HCT116 (cell line): ENCODE results near the gene GASK1A. TPM values are rescaled to one million over a fixed set of nuclear protein-coding genes. Genes with fewer than 3 reads are reported as not detected.
A peak's percentile ranks its signal among the peaks of the same experiment; 100 is the strongest.

Experiments
- ATAC-seq: fragments of 200-7000 bp; cut with Tn5 transposase; 2 replicates; pipeline ENCODE4 v1.9.1; 2020; ENCODE audit warnings: mild to moderate bottlenecking, moderate library complexity
- BruUV-seq: library from RNA; stranded (reverse); fragments of 400-500 nt; replicated peaks from 2 replicates; lab custom pipeline; 2021; lab: Mats Ljungman, UMichigan
- CTCF ChIA-PET: fragments of 300-600 bp; sonication (Branson Sonifier 250); formaldehyde crosslinking; loops from one replicate; lab custom pipeline; 2021; ENCODE audit warnings: antibody characterized with exemption; lab: Charles Lee
- POLR2A ChIA-PET: fragments of 300-600, 350-600 bp; sonication (Branson Sonifier 250); formaldehyde crosslinking; loops from one replicate; lab custom pipeline; 2021; ENCODE audit warnings: antibody characterized with exemption; lab: Charles Lee
- RAD21 ChIA-PET, 2 experiments: fragments of 300-600 bp; sonication (Branson Sonifier 250); formaldehyde crosslinking; loops; one replicate each; lab custom pipeline; 2023; ENCODE audit warnings: low total read pairs in 2 of 2; ENCODE audit not compliant: uncharacterized antibody in 2 of 2, unreplicated experiment in 2 of 2, low non-redundant PET in 1 of 2; lab: Charles Lee
- DNase-seq: peaks from one replicate; pipeline ENCODE4 v3.0.0-alpha.2; 2010; ENCODE audit warnings: low read depth, low spot score
- H2AFZ ChIP-seq: fragments of 200-600 bp; shearing (Covaris generic), sonication (generic); 2 replicates; pipeline ENCODE4 v1.6.1; 2017; ENCODE audit warnings: low read depth, mixed run types, mixed read lengths, antibody characterized with exemption, low read length; ENCODE audit not compliant: poor library complexity, severe bottlenecking
- H3K27ac ChIP-seq: 2 replicates; pipeline ENCODE4 v1.5.1; 2012; ENCODE audit warnings: low read depth, low read length
- H3K27me3 ChIP-seq: fragments of 200-600 bp; sonication (generic); 2 replicates; pipeline ENCODE4 v1.6.1; 2016; ENCODE audit warnings: mixed run types, low read length, mixed read lengths; ENCODE audit not compliant: insufficient read depth
- H3K36me3 ChIP-seq, 2 experiments: fragments of 200-500 bp in 1 of 2; fragments of 200-600 bp in 1 of 2; sonication (Bioruptor generic) in 1 of 2; sonication (generic) in 1 of 2; 2 replicates each; pipeline versions ENCODE4 v1.5.1 to v1.6.1; 2014 to 2016; ENCODE audit warnings: low read length in 2 of 2, inconsistent platforms in 1 of 2, mixed read lengths in 1 of 2, mixed run types in 1 of 2; ENCODE audit not compliant: insufficient read depth in 2 of 2, control insufficient read depth in 1 of 2
- H3K4me1 ChIP-seq, 2 experiments: fragments of 200-600 bp in 1 of 2; sonication (generic) in 1 of 2; 2 replicates each; pipeline versions ENCODE4 v1.5.1 to v1.6.1; 2012 to 2017; ENCODE audit warnings: low read length in 2 of 2, inconsistent platforms in 1 of 2, mild to moderate bottlenecking in 1 of 2, mixed read lengths in 1 of 2, mixed run types in 1 of 2, moderate library complexity in 1 of 2; ENCODE audit not compliant: insufficient read depth in 2 of 2, control insufficient read depth in 1 of 2
- H3K4me2 ChIP-seq: fragments of 200-600 bp; sonication (generic); 2 replicates; pipeline ENCODE4 v1.6.1; 2017; ENCODE audit warnings: mixed run types, low read length, mixed read lengths
- H3K4me3 ChIP-seq, 2 experiments: fragments of 200-600 bp in 1 of 2; sonication (generic) in 1 of 2; replicated peaks in 1 of 2; 2 replicates each; pipeline ENCODE4 v1.5.1; 2011 to 2016; ENCODE audit warnings: low read length in 2 of 2, control low read depth in 1 of 2, low read depth in 1 of 2, mild to moderate bottlenecking in 1 of 2, mixed read lengths in 1 of 2, mixed run types in 1 of 2
- H3K79me2 ChIP-seq: fragments of 200-600 bp; sonication (generic); 2 replicates; pipeline ENCODE4 v1.6.1; 2017; ENCODE audit warnings: mild to moderate bottlenecking, mixed run types, low read length, moderate library complexity, mixed read lengths; ENCODE audit not compliant: insufficient read depth
- H3K9ac ChIP-seq: fragments of 200-600 bp; sonication (generic); 2 replicates; pipeline ENCODE4 v1.6.1; 2016; ENCODE audit warnings: low read length, mixed read lengths
- H3K9me2 ChIP-seq: fragments of 200-600 bp; sonication (generic), shearing (Covaris generic); 2 replicates; pipeline ENCODE4 v1.6.1; 2017; ENCODE audit warnings: mixed run types, mild to moderate bottlenecking, moderate library complexity; ENCODE audit not compliant: insufficient read depth
- H3K9me3 ChIP-seq, 2 experiments: fragments of 200-500 bp in 1 of 2; fragments of 200-600 bp in 1 of 2; sonication (Bioruptor generic) in 1 of 2; sonication (generic) in 1 of 2; 2 replicates each; pipeline ENCODE4 v1.6.1; 2014 to 2017; ENCODE audit warnings: low read length in 2 of 2, mixed read lengths in 2 of 2, inconsistent platforms in 1 of 2, low read depth in 1 of 2, mild to moderate bottlenecking in 1 of 2, mixed run types in 1 of 2, moderate library complexity in 1 of 2; ENCODE audit not compliant: control insufficient read depth in 1 of 2, insufficient read depth in 1 of 2
- H4K20me1 ChIP-seq: fragments of 200-600 bp; sonication (generic), shearing (Covaris generic); 2 replicates; pipeline ENCODE4 v1.6.1; 2017; ENCODE audit warnings: mixed run types, mild to moderate bottlenecking, moderate library complexity; ENCODE audit not compliant: insufficient read depth
- CBX3 ChIP-seq: IDR thresholded peaks from 2 replicates; pipeline ENCODE4 v1.6.1; 2012; ENCODE audit warnings: low read depth
- CEBPB ChIP-seq: IDR thresholded peaks from 2 replicates; pipeline ENCODE4 v1.6.1; 2012; ENCODE audit warnings: low read depth
- EGR1 ChIP-seq: IDR thresholded peaks from 2 replicates; pipeline ENCODE4 v1.6.1; 2012; ENCODE audit warnings: low read depth
- EZH2phosphoT487 ChIP-seq: fragments of 200-600 bp; IDR thresholded peaks from 2 replicates; pipeline ENCODE4 v1.6.1; 2018; ENCODE audit warnings: antibody characterized with exemption, borderline replicate concordance
- JUND ChIP-seq: IDR thresholded peaks from 2 replicates; pipeline ENCODE4 v1.6.1; 2012
- POLR2AphosphoS5 ChIP-seq: IDR thresholded peaks from 2 replicates; pipeline ENCODE4 v1.6.1; 2011; ENCODE audit warnings: mild to moderate bottlenecking, low read depth, low read length, moderate library complexity
- RAD21 ChIP-seq: IDR thresholded peaks from 2 replicates; pipeline ENCODE4 v1.6.1; 2012; ENCODE audit warnings: low read depth, mild to moderate bottlenecking
- SP1 ChIP-seq: IDR thresholded peaks from 2 replicates; pipeline ENCODE4 v1.6.1; 2012; ENCODE audit warnings: low read depth
- SRF ChIP-seq: IDR thresholded peaks from 2 replicates; pipeline ENCODE4 v1.6.1; 2012; ENCODE audit warnings: low read depth
- TCF7L2 ChIP-seq: IDR thresholded peaks from 2 replicates; pipeline ENCODE4 v1.7.0; 2011; ENCODE audit warnings: borderline replicate concordance, inconsistent platforms; ENCODE audit not compliant: insufficient read depth, insufficient read length; ENCODE audit errors: extremely low read depth
- YY1 ChIP-seq: IDR thresholded peaks from 2 replicates; pipeline ENCODE4 v1.6.1; 2011; ENCODE audit warnings: low read length, low read depth, moderate library complexity, mild to moderate bottlenecking; ENCODE audit not compliant: insufficient replicate concordance; ENCODE audit errors: extremely low read depth
- ZFX ChIP-seq: fragments of 450-650 bp; IDR thresholded peaks from 2 replicates; pipeline ENCODE4 v1.6.1; 2017
- ZNF274 ChIP-seq: fragments of 200-500 bp; sonication (Bioruptor generic); IDR thresholded peaks from 2 replicates; pipeline ENCODE4 v1.6.1; 2014; ENCODE audit warnings: mild to moderate bottlenecking, low read depth, low read length, inconsistent platforms
- intact Hi-C: fragments of 100-400 bp; cut with micrococcal nuclease; formaldehyde crosslinking; loops from 2 replicates; pipeline ENCODE4 v1.10.0; 2022
- total RNA-seq: library from RNA; stranded (reverse); gene quantifications from one replicate; pipeline ENCODE4 v1.2.1, GENCODE V29; 2021; ENCODE audit not compliant: unreplicated experiment
- TF ChIP-seq, protein P1 (sequence below): IDR thresholded peaks from 2 replicates; pipeline ENCODE4 v1.6.1; 2012
- TF ChIP-seq, protein P2 (sequence below): IDR thresholded peaks from 2 replicates; pipeline ENCODE4 v1.6.1; 2011; ENCODE audit warnings: mild to moderate bottlenecking, low read length, moderate library complexity; ENCODE audit not compliant: insufficient replicate concordance; ENCODE audit errors: extremely low read depth
- TF ChIP-seq, protein P3 (sequence below): IDR thresholded peaks from 2 replicates; pipeline ENCODE4 v1.6.1; 2012

The GASK1A gene
- total RNA-seq, 1 experiment from 2014 or later = 1.0 TPM

DNA sequence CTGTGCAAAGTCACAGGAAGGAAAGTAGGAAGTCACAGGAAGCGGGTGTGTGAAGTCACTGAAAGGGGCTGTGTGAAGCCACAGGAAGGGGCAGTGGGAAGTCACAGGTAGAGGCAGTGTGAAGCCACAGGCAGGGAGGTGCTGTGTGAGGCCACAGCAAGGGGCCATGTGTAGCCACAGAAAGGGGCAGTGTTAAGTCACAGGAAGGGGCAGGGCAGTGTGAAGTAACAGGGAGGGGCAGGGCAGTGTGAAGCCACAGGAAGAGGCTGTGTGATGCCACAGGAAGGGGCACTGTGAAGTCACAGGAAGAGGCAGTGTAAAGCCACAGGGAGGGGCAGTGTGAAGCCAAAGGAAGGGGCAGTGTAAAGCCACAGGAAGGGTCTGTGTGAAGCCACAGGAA lies 36.5 kb downstream of the GASK1A start:
- Histone ChIP-seq H3K36me3 (no peaks in the 10 kb centered on the region), H3K79me2 (no peaks in the 10 kb centered on the region), H3K4me2 (no peak overlapping the region)
- intact Hi-C loops = no loop called here
- ChIA-PET POLR2A (no interaction called here), CTCF (no interaction called here), RAD21 (no interaction called here)
- TF ChIP-seq SP1 (no peak), YY1 (no peak), CEBPB (no peak), ZFX (no peak), JUND (no peak), CBX3 (no peak), ZNF274 (no peak), SRF (no peak), TCF7L2 (no peak)
- TF ChIP-seq, protein P1, sequence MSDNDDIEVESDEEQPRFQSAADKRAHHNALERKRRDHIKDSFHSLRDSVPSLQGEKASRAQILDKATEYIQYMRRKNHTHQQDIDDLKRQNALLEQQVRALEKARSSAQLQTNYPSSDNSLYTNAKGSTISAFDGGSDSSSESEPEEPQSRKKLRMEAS = no peak
- TF ChIP-seq, all 23 proteins: peak for 0
- BruUV-seq = no TSS peak
- Histone ChIP-seq H2AFZ (no peak overlapping the region), H3K9me3 (no peaks in the 10 kb centered on the region), H3K9me2 (no peaks in the 10 kb centered on the region), H4K20me1 (no peaks in the 10 kb centered on the region), H3K27me3 (no peaks in the 10 kb centered on the region), H3K4me1 (peaks cover 0 to 8% of the 10 kb centered on the region in 2 experiments; a peak in 1 of 4 replicates), H3K27ac (no peak overlapping the region), H3K4me3 (no peak overlapping the region), H3K9ac (no peak overlapping the region)
- DNase-seq = no peak
- ATAC-seq = peak; percentile 17; the same call in 1 of the 2 replicates

DNA sequence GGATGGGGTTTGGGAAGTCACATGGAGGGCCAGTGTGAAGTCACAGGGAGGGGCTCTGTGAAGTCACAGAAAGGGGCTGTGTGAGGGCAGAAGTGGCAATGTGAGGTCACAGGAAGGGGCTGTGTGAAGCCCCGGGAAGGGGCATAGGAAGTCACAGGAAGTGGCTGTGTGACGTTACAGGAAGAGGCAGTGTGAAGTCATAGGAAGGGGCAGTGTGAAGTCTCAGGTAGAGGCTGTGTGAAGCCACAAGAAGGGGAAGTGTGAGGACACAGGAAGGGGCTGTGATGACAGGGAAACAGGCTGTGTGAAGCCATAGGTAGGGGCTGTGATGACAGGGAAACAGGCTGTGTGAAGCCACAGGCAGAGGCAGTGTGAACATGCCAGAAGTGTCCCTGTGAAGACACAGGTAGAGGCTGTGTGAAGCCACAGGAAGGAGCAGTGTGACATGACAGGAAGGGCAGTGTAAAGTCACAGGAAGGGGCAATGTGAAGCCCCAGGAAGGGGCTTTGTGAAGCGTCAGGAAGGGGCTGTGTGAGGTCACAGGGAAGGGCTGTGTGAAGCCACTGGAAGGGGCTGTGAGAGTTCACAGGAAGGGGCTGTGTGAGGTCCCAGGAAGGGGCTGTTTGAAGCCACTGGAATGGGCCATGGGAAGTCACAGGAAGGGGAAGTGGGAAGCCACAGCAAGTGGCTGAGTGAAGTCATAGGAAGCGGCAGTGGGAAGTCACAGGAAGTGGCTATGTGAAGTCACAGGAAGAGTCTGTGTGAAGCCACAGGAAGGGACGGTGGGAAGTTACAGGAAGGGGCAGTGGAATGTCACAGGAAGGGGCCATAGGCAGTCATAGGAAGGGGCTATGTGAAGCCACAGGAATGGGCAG lies 37.1 kb downstream of the GASK1A start:
- Histone ChIP-seq H2AFZ (no peak overlapping the region), H3K27me3 (no peaks in the 10 kb centered on the region), H3K4me3 (no peak overlapping the region), H3K4me1 (peaks cover 0 to 8% of the 10 kb centered on the region in 2 experiments; a peak in 1 of 4 replicates), H3K9me2 (no peaks in the 10 kb centered on the region), H3K9ac (no peak overlapping the region), H3K36me3 (no peaks in the 10 kb centered on the region), H4K20me1 (no peaks in the 10 kb centered on the region), H3K4me2 (no peak overlapping the region), H3K9me3 (no peaks in the 10 kb centered on the region), H3K79me2 (no peaks in the 10 kb centered on the region), H3K27ac (no peak overlapping the region)
- CTCF ChIA-PET = no interaction called here
- DNase-seq = no peak
- BruUV-seq = no TSS peak
- intact Hi-C loops = no loop called here
- ATAC-seq = no peak
- RAD21 ChIA-PET = no interaction called here
- POLR2A ChIA-PET = no interaction called here
- TF ChIP-seq POLR2AphosphoS5 (no peak), SRF (no peak), EZH2phosphoT487 (no peak), CBX3 (no peak), CEBPB (no peak), EGR1 (no peak), RAD21 (no peak), SP1 (no peak)
- TF ChIP-seq, protein P2, sequence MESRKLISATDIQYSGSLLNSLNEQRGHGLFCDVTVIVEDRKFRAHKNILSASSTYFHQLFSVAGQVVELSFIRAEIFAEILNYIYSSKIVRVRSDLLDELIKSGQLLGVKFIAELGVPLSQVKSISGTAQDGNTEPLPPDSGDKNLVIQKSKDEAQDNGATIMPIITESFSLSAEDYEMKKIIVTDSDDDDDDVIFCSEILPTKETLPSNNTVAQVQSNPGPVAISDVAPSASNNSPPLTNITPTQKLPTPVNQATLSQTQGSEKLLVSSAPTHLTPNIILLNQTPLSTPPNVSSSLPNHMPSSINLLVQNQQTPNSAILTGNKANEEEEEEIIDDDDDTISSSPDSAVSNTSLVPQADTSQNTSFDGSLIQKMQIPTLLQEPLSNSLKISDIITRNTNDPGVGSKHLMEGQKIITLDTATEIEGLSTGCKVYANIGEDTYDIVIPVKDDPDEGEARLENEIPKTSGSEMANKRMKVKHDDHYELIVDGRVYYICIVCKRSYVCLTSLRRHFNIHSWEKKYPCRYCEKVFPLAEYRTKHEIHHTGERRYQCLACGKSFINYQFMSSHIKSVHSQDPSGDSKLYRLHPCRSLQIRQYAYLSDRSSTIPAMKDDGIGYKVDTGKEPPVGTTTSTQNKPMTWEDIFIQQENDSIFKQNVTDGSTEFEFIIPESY = no peak
- TF ChIP-seq, protein P3, sequence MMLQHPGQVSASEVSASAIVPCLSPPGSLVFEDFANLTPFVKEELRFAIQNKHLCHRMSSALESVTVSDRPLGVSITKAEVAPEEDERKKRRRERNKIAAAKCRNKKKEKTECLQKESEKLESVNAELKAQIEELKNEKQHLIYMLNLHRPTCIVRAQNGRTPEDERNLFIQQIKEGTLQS = no peak
